PC-9 (cell line): ENCODE measurements around the gene PPP4R1. TPM values are rescaled to one million over a fixed set of nuclear protein-coding genes. Genes with fewer than 3 reads are reported as not detected.

Experiments used
- BruUV-seq: library from RNA; stranded (reverse); fragments of 400-500 nt; replicated peaks from 2 replicates; lab custom pipeline; 2021; lab: Mats Ljungman, UMichigan
- CTCF ChIA-PET: fragments of 300-600 bp; sonication (Branson Sonifier 250); formaldehyde crosslinking; loops from one replicate; lab custom pipeline; 2022; ENCODE audit warnings: antibody characterized with exemption; lab: Charles Lee
- POLR2A ChIA-PET: fragments of 300-600 bp; sonication (Branson Sonifier 250); formaldehyde crosslinking; loops from one replicate; lab custom pipeline; 2022; ENCODE audit warnings: antibody characterized with exemption; ENCODE audit not compliant: unreplicated experiment; lab: Charles Lee
- DNase-seq, 2 experiments: peaks; one replicate each; pipeline versions ENCODE4 v3.0.0 to v3.0.0-alpha.2; 2015 to 2022; ENCODE audit warnings: mixed read lengths in 1 of 2
- H2AFZ ChIP-seq: fragments of 200-600 bp; sonication (generic); 2 replicates; pipeline ENCODE4 v1.8.1; 2017; ENCODE audit warnings: antibody characterized with exemption
- H3F3A ChIP-seq: fragments of 200-600 bp; sonication (generic); 2 replicates; pipeline ENCODE4 v1.8.1; 2017; ENCODE audit warnings: antibody characterized with exemption, mild to moderate bottlenecking, low read depth; ENCODE audit not compliant: insufficient read depth
- H3K27ac ChIP-seq: fragments of 200-600 bp; sonication (generic); 2 replicates; pipeline ENCODE4 v1.6.1; 2016; ENCODE audit warnings: mixed run types
- H3K27me3 ChIP-seq: fragments of 200-600 bp; sonication (generic); 2 replicates; pipeline ENCODE4 v1.6.1; 2016; ENCODE audit warnings: low read depth, mixed run types; ENCODE audit not compliant: insufficient read depth
- H3K36me3 ChIP-seq: fragments of 200-600 bp; sonication (generic); 2 replicates; pipeline ENCODE4 v1.6.1; 2016; ENCODE audit warnings: low read depth, mixed run types
- H3K4me1 ChIP-seq: fragments of 200-600 bp; sonication (generic); replicated peaks from 2 replicates; pipeline ENCODE4 v1.6.1; 2016; ENCODE audit warnings: mixed run types; ENCODE audit not compliant: insufficient read depth
- H3K4me2 ChIP-seq: fragments of 200-600 bp; sonication (generic); 2 replicates; pipeline ENCODE4 v1.6.1; 2017; ENCODE audit warnings: mixed run types
- H3K4me3 ChIP-seq: fragments of 200-600 bp; sonication (generic); 2 replicates; pipeline ENCODE4 v1.6.1; 2016; ENCODE audit warnings: mixed run types
- H3K79me2 ChIP-seq: fragments of 200-600 bp; sonication (generic); 2 replicates; pipeline ENCODE4 v1.6.1; 2017; ENCODE audit warnings: low read depth, mixed run types
- H3K9me2 ChIP-seq: fragments of 200-600 bp; sonication (generic); 2 replicates; pipeline ENCODE4 v1.8.1; 2017; ENCODE audit warnings: mild to moderate bottlenecking; ENCODE audit not compliant: insufficient read depth
- H3K9me3 ChIP-seq: fragments of 200-600 bp; sonication (generic); 2 replicates; pipeline ENCODE4 v1.8.1; 2016; ENCODE audit warnings: low read depth; ENCODE audit not compliant: insufficient read depth
- H4K20me1 ChIP-seq: fragments of 200-600 bp; sonication (generic); 2 replicates; pipeline ENCODE4 v1.8.1; 2017; ENCODE audit not compliant: insufficient read depth
- CTCF ChIP-seq: fragments of 200-600 bp; sonication (generic); conservative IDR thresholded peaks from 2 replicates; pipeline ENCODE4 v1.6.1; 2017; ENCODE audit warnings: mixed run types, antibody characterized with exemption, mild to moderate bottlenecking, moderate library complexity
- EZH2 ChIP-seq: fragments of 200-600 bp; sonication (generic); IDR thresholded peaks from 2 replicates; pipeline ENCODE4 v1.8.0; 2017; ENCODE audit warnings: antibody characterized with exemption, low read depth
- intact Hi-C: fragments of 100-400 bp; cut with micrococcal nuclease; formaldehyde crosslinking; loops from one replicate; pipeline ENCODE4 v1.10.0; 2022; ENCODE audit not compliant: unreplicated experiment
- total RNA-seq: library from RNA; stranded (reverse); gene quantifications from 2 replicates; pipeline ENCODE4 v1.2.3, GENCODE V29; 2021

The PPP4R1 gene
- total RNA-seq, 1 experiment from 2014 or later, result 167 TPM

- peaks cover 15% of the 10 kb centered on the region for H4K20me1 ChIP-seq
- intact Hi-C loops, result no loop called here
- H3K9me2 ChIP-seq, result no peaks in the 10 kb centered on the region
- H3K9me3 ChIP-seq, result no peaks in the 10 kb centered on the region
- no peak for DNase-seq
- H3K36me3 ChIP-seq, result peaks cover 12% of the 10 kb centered on the region
- no peak overlapping the region for H3K27ac ChIP-seq
- POLR2A ChIA-PET, result interaction anchor here (0.6 kb wide), 1 partner anchor 29 kb away, joined by 5 read pairs; no protein-coding TSS in a partner anchor
- H3K79me2 ChIP-seq, result no peaks in the 10 kb centered on the region
- TF ChIP-seq EZH2 (no peak), CTCF (no peak)
- CTCF ChIA-PET, result no interaction called here
- no TSS peak for BruUV-seq
- no peaks in the 10 kb centered on the region for H3K4me1 ChIP-seq
- H3F3A ChIP-seq, result peaks cover 37% of the 10 kb centered on the region; the same call in 1 of the 2 replicates
- H3K27me3 ChIP-seq, result no peaks in the 10 kb centered on the region
- no peak overlapping the region for H3K4me3 ChIP-seq
- H3K4me2 ChIP-seq, result no peak overlapping the region
- no peak overlapping the region for H2AFZ ChIP-seq
Measured at GRCh38 chr18:9542924-9543323, 71.4 kb downstream of the PPP4R1 start.

GRCh38 chr18:9539938-9540337 is 74.4 kb downstream of the PPP4R1 start:
- Histone ChIP-seq H4K20me1 (no peaks in the 10 kb centered on the region), H3K79me2 (no peaks in the 10 kb centered on the region), H2AFZ (no peak overlapping the region), H3F3A (peaks cover 19% of the 10 kb centered on the region; the same call in 1 of the 2 replicates), H3K9me2 (no peaks in the 10 kb centered on the region), H3K4me3 (no peak overlapping the region), H3K9me3 (no peaks in the 10 kb centered on the region), H3K4me1 (no peaks in the 10 kb centered on the region), H3K4me2 (no peak overlapping the region), H3K36me3 (peaks cover 15% of the 10 kb centered on the region), H3K27ac (no peak overlapping the region), H3K27me3 (no peaks in the 10 kb centered on the region)
- CTCF ChIA-PET, result no interaction called here
- POLR2A ChIA-PET, result interaction anchor here (0.6 kb wide), 2 partner anchors 70 to 885 kb away, joined by 3 to 10 read pairs; no protein-coding TSS in a partner anchor
- TF ChIP-seq EZH2 (no peak), CTCF (no peak)
- BruUV-seq, result no TSS peak
- intact Hi-C loops, result no loop called here
- DNase-seq, result no peak

GRCh38 chr18:9539283-9539682 is 75.1 kb downstream of the PPP4R1 start:
- no peaks in the 10 kb centered on the region for H3K79me2 ChIP-seq
- no peaks in the 10 kb centered on the region for H3K4me1 ChIP-seq
- H2AFZ ChIP-seq, result no peak overlapping the region
- intact Hi-C loops, result no loop called here
- H3K9me2 ChIP-seq, result no peaks in the 10 kb centered on the region
- no peaks in the 10 kb centered on the region for H3K9me3 ChIP-seq
- no peaks in the 10 kb centered on the region for H3K27me3 ChIP-seq
- TF ChIP-seq EZH2, result no peak
- TF ChIP-seq CTCF, result no peak
- H3K4me3 ChIP-seq, result no peak overlapping the region
- H3F3A ChIP-seq, result peaks cover 13% of the 10 kb centered on the region; the same call in 1 of the 2 replicates
- H3K4me2 ChIP-seq, result no peak overlapping the region
- H3K27ac ChIP-seq, result no peak overlapping the region
- no peak for DNase-seq
- ChIA-PET CTCF (interaction anchor here (0.7 kb wide), 1 partner anchor 113 kb away, joined by 3 read pairs; no protein-coding TSS in a partner anchor), POLR2A (no interaction called here)
- H4K20me1 ChIP-seq, result no peaks in the 10 kb centered on the region
- H3K36me3 ChIP-seq, result peaks cover 15% of the 10 kb centered on the region
- no TSS peak for BruUV-seq
